GM21825 (cell line): ENCODE data around the gene DNAJC28.
"Not testable (repeated sequence)": the region's sequence is repeated elsewhere in the genome, so short reads cannot be mapped to it uniquely, and the experiment has no call there.

Source experiments
- ATAC-seq: cut with Tn5 transposase; IDR thresholded peaks from one replicate; pipeline ENCODE4 v1.9.1; 2021; ENCODE audit warnings: mild to moderate bottlenecking, moderate library complexity; ENCODE audit not compliant: unreplicated experiment

DNAJC28 gene

GRCh38 chr21:33481314-33481943 lies 10.1 kb downstream of the DNAJC28 start:
- no peak for ATAC-seq

- no peak for ATAC-seq
These were observed 10.9 kb downstream of the DNAJC28 start for GRCh38 chr21:33480481-33481103.

- peak; percentile 91 for ATAC-seq
These were observed 11.6 kb downstream of the DNAJC28 start, which contains the start of gene TMEM50B for GRCh38 chr21:33479679-33480480. Gene TMEM50B, minus strand, starts transcription at chr21:33479974. Its CDS starts 11,089 bp downstream, at chr21:33468885.

- ATAC-seq = peak; percentile 21
These were observed 12.4 kb downstream of the DNAJC28 start for GRCh38 chr21:33478935-33479678.

GRCh38 chr21:33478182-33478581 lies 13.3 kb downstream of the DNAJC28 start:
- no peak for ATAC-seq

- no peak for ATAC-seq
These were observed 14.4 kb downstream of the DNAJC28 start for GRCh38 chr21:33477066-33477465.

- no peak for ATAC-seq
These were observed 18.2 kb downstream of the DNAJC28 start for GRCh38 chr21:33473344-33473743.

- ATAC-seq = no peak
These were observed 20.8 kb downstream of the DNAJC28 start for GRCh38 chr21:33470701-33471100.

- ATAC-seq = not testable (repeated sequence)
These were observed 22.3 kb downstream of the DNAJC28 start for GRCh38 chr21:33469183-33469582.

GRCh38 chr21:33461538-33462250 lies 29.8 kb downstream of the DNAJC28 start:
- ATAC-seq = no peak

GRCh38 chr21:33458861-33459260 lies 32.7 kb downstream of the DNAJC28 start:
- no peak for ATAC-seq

GRCh38 chr21:33455686-33456446 lies 35.6 kb downstream of the DNAJC28 start:
- ATAC-seq = no peak

GRCh38 chr21:33452362-33452761 lies 39.2 kb downstream of the DNAJC28 start:
- no peak for ATAC-seq

- ATAC-seq = no peak
These were observed 39.9 kb downstream of the DNAJC28 start for GRCh38 chr21:33451634-33452071.

GRCh38 chr21:33449616-33450015 lies 41.9 kb downstream of the DNAJC28 start:
- no peak for ATAC-seq

- ATAC-seq = not testable (repeated sequence)
These were observed 44.9 kb downstream of the DNAJC28 start for GRCh38 chr21:33446620-33447019.

GRCh38 chr21:33444499-33444898 lies 47.0 kb downstream of the DNAJC28 start:
- ATAC-seq = no peak

GRCh38 chr21:33443194-33443593 lies 48.3 kb downstream of the DNAJC28 start:
- no peak for ATAC-seq
